ENCODE data around the gene GGA1.
A peak's percentile ranks its signal among the peaks of the same experiment; 100 is the strongest.
"Not testable (repeated sequence)": the region's sequence is repeated elsewhere in the genome, so short reads cannot be mapped to it uniquely, and the experiment has no call there.

GGA1 gene

DNA sequence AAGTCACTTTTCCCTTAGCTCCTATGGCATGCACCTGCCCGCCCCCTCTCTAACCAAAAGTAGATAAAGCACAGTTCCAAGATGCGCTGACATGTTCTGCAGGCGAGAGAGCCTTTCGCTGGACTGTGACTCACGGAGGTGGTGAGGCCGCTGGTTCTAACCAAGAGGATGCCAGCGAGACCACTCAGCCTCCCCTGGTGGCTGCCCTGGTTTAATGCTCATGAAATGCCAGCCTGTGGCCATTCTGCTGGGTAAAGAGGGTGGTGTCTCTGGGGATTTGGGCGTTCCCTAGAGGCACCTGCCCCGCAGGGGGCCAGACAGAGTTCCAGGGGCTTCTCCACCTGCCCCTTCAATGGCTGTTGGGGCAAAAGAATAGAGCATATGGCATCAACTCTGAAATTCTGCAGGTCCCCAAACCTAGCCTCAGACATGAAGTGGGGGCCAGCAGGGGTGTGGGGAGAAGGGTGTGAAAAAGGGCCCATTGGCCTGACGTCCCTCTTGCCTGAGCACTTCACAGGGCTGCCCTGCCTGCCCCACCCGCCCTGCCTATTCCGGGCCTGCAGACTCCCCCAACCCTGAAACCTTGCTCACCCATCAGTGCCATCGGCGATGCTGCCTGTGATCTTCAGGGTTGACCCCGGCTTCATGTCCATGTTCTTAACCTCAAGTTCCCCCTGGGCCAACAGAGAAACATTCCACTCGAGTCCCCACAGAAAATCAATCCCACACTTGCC is 37.2 kb upstream of the GGA1 start:
- no peak for DNase-seq

DNA sequence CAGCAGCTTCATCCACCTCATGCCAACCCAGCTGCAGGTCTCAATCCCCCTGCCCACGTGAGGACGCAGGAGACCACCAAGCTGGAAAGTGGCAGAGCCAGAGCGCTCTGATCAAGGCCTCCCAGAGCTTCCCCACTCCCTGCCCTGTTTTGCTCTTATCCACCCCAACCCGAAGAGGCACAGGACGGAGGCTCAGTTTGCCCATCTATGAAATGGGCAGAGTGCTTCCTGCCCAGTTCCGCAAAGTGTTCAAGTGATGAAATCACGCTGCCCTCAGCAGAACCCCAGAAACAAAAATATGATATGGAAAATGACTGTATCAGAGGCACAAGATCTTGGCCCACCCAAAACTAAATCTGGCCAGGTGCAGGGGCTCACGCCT is 36.7 kb upstream of the GGA1 start:
- DNase-seq = no peak

DNA sequence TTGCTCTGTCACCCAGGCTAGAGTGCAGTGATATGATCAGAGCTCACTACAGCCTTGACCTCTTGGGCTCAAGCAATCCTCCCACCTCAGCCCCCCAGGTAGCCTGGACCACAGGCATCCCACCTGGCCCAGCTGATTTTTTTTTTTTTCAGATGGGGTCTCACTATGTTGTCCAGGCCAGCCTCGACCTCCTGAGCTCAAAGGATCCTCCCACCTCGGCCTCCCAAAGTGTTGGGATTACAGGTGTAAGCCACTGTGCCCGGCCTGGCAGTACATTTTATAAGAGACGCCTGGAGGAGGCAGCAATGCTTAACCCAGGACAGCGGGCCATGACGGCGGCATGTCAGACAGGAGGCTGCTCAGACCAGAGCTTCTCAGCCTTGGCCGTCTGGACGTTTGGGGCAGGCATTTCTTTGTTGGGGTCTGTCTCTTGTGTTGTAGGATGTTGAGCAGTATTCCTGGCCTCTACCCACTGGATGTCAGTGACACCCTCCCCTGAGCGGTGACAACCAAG is 33.1 kb upstream of the GGA1 start:
- no peak for DNase-seq

DNA sequence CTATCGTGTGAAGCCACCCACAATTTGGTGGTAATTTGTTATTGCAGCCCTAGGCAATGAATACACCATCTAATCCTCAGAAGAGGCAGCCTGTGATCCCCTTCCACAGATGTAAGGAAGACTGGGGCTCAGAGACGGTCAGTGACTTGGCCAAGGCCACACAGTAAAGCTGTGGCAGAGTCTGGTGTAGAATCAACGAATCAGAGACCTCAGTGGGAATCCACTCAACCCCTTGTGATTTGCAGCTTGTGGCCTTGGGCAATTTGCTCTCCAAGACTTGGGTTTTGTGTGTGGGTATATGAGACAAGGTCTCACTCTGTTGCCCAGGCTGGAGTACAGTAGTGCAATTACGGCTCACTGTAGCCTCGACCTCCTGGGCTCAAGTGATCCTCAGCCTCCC is 30.6 kb upstream of the GGA1 start:
- no peak for DNase-seq

DNA sequence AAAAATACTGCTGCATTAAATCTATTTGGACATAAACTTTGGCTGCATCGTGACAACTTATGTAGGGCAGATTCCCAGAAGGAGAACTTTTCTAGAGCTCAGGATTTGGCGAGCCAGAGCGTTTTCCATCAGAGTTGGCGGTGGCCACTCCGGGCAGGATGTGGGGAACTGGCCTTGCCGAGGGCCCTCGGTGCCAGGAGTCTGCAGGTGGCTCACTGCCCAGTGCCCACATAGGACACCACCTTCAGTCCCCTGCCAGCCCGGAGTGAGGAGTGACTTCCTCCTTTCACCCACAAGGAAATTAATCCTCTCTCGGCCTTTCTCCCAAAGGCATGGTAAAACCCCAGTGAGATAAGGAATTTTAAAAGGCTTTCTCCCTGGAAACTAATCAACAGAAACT is 27.1 kb upstream of the GGA1 start:
- no peak for DNase-seq

DNA sequence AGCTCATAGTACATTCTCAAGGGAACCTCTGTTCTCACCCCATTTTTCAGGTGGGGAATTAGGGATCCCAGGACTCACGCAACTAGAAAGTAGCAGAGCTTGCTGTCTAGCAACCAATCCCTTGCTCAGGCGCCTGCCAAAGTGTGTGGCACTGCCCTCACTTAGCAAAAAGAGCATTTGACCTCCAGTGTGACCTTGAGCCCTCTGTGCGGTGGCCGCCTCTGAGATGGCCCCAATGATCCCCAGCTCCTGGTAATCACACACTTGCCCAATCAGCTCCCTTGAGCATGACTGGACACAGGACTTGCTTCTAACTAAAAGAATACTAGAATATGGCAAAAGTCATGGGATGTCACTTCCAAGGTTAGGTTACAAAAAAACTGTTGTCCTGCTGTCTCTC is 26.1 kb upstream of the GGA1 start:
- no peak for DNase-seq

DNA sequence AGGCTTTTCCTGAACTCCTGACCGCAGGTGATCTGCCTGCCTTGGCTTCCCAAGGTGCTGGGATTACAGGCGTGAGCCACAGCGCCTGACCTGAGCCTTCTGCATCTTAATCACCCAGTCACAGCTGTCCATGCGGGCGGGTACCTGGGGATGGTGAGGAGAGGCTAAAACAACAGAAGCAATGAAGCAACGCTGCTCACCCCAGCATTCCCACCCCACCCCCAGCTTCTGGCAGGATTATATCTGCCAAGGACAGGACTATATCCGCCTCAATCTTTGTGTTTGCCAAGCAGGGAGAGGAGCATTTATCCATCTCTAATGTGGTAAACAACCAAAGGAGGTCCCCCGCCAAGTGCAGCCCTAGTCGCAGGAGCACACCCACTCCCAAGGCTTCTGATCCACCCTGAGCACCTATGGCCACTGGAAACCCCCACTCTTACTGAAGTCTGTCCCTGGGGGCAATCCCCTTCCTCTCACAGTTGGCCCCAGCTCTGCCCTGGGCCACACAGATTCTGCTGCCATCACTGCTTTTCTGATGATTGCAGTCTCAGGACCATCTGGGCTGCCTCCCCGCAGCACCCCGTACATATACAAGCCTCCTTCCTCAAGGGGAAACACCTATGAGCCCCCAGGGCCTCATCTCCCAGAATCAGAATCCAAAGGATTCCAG is 20.0 kb upstream of the GGA1 start:
- no peak for DNase-seq

DNA sequence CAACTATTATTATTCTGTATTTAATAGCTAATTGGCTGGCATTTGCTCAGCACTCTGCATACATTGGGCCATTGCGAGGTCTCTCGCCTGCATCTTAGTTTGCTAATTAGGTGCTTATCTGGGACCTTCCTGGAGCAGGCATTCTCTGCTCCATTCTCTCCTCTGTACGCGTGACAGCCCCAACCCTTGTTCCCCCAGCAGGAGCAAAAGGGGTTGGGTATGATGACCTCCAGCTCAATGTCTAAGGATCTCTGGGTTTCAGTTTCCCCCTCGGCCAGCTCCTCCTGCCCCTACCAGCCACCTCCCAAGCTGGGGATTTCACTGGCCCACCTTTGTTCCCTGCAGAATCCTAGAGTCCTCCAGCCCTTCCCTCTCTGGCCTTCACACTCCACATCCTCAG is 19.0 kb upstream of the GGA1 start:
- DNase-seq = no peak

DNA sequence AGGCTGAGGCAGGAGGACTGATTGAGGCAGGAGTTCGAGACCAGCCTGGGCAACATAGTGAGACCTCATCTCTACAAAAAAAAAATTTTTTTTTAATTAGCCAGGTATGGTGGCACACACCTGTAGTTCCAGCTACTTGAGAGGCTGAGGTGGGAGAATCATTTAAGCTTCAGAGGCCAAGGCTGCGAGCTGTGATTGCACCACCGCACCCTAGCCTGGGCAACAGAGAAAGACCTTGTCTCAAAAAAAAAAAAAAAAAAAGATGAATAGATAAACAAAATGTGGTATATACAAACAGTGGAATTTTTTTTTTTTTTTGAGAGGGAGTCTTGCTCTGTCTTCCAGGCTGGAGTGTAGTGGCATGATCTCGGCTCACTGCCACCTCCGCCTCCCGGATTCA is 17.6 kb upstream of the GGA1 start:
- DNase-seq = not testable (repeated sequence)

DNA sequence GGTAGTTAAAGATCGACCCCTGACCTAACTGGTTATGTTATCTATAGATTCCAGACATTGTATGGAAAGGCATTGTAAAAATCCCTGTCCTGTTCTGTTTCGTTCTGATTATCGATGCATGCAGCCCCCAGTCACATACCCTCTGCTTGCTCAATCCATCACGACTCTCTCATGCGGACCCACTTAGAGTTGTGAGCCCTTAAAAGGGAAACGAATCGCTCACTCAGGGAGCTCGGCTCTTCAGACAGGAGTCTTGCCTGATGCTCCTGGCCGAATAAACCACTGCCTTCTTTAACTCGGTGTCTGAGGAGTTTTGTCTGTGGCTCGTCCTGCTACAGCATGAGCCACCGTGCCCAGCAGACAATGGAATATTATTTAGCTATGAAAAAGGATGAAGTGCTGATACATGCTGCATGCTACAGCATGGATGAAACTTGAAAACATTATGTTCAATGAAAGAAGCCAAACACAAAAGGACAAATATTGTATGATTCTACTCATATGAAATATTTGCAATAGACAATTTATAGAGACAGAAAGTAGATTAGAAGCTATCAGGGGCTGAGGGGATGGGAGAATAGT is 16.7 kb upstream of the GGA1 start:
- no peak for DNase-seq

DNA sequence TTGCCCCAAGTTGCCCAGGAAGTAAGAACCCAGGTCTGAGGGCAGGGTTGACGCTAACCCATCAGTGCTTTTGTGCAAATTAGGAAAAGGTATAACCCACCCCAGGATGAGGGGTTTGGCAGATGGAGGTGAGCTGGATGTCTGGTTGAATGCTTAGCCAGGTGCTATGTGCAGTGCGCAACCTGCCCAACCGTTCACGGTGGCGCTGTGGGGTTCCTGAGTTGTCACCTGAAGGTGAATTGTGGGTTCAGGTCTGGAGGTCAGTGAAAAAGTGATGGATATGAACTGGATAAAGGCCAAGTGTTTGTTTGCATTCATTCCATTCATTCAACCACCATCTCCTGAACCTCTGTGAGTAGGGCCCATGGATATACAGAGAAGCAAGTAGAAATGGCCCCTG is 14.4 kb upstream of the GGA1 start:
- DNase-seq = no peak

DNA sequence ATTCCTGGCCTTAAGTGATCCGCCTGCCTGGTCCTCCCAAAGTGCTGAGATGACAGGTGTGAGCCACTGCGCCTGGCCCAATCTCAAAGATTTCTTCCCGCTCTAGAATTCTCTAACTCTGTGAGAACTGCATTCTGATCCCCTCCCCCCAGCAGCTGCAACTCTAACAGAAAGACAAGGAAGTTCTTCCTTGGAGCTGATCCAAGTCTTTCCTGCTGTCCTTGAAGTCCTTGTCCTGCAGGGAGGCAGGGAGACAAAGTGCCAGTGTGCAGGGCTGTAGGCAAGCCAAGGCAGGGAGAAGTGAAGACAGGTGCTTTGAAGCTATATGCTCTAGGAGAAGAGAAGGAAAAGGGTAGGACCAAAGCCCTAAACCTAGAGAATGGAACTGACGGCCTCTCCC is 9.5 kb upstream of the GGA1 start:
- no peak for DNase-seq

DNA sequence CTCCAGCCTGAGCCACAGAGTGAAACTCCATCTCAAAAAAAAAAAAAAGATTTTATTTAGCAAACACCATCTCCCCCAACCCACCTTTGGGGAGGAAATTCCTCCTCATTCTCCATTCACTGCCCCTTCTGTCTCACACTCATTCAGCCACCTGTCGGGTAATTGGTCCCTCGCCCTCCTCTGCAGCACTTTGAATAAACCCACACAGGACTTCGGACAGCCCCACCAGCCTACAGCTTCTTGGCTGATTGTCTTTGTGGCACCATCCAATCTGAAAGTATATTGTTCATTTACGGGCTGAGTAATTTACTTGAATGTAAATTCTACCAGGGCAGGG is 7.5 kb upstream of the GGA1 start:
- DNase-seq = no peak

DNA sequence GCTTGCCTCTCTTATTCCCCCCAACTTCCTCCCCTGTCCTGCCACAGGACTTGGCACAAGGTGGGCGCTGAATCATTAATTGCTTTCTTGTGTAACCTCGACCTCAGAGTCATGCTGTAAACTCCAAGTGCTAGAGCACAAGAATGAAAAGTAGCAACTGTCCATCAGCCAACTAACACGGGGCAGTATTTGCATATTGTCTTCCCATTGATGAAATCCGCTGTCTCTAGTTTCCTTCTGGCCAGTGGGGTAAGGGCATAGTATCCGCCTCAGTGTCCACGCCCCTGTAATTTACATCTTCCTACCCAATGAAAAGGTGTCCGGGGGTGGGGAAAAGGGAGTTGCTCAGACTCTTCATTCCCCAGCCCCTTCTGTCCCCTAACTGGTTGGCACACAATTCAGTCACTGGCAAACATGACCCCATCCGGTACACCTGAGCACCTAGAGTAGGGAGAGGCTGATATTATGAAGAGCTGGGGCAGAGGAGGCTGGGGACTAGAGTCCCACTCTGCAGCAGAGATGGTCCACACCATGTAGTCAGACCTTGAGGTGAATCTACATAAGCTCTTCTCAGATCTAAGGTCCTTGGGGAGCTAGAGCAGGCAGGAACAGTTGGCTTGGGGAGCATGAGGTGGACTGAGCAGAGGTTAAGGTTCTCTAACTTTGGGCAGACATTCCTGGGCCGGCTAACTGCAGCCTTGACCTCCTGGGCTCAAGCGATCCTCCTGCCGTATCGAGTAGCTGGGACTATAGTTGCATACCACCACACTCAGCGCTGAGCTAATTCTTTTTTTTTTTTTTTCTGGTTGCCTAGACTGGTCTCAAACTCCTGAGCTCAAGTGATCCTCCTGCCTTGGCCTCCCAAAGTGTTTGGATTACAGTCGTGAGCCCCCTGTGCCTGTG is 6.8 kb upstream of the GGA1 start:
- no peak for DNase-seq

DNA sequence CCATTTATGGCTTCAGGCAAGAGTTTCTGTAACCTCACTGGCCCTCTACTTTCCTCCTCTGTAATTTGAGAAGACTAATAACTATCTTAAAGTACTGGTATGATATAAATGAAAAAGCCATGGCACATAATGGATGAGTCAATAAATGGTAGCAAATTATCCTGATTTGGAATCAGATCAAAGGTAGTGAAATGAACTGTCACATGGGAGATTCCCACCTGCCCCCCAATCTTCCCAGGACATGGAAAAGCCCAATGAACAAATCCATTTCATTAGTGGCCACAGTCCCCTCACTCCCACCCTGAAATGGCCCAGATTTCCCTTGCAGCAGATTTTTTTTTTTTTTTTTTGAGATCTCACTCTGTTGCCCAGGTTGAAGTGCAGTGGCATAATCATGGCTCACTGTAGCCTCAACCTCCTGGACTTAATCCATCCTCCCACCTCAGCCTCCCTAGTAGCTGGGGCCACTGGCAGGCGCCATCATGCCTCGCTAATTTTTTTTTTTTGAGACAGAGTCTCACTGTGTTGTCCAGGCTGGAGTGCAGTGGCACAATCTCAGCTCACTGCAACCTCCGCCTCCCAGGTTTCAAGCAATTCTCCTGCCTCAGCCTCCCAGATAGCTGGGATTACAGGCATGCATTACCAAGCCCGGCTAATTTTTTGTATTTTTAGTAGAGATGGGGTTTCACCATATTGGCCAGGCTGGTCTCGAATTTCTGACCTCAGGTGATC is 5.9 kb upstream of the GGA1 start:
- not testable (repeated sequence) for DNase-seq

DNA sequence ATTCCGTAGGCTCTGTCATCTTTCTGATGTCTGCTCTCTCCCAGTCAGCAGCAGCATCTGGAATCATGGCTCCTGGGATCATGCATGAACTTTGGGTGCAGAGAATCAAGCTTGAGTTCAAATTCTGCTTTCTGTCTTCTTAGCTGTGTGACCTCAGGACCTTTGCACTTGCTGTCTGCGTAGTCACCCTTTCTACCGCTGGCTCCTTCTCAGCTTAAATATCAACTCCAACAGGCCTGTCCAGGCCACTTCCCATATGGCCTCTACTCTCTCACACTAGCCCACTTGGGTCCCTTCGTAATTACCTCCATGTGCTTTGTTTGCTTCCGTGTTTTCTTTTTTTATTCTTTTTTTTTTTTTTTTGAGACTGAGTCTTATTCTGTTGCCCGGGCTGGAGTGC is 4.6 kb upstream of the GGA1 start:
- DNase-seq = no peak

DNA sequence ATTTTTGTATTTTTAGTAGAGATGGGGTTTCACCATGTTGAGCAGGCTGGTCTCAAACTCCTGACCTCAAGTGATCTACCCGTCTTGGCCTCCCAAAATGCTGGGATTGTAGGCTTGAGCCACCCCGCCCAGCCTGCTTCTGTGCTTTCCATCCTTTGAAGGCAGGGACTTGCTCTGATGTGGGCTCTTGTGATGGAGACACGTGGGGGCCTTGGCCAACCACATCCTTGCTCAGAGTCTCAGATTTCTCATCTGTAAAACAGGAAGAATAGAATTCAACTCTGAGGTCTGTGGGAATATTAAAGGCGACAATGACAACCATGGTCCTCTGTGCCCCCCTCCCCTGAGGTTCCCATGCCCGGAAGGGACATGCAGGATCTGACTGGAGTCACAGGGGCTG is 3.8 kb upstream of the GGA1 start:
- peak; percentile 49 to 78 (median 66) for DNase-seq

DNA sequence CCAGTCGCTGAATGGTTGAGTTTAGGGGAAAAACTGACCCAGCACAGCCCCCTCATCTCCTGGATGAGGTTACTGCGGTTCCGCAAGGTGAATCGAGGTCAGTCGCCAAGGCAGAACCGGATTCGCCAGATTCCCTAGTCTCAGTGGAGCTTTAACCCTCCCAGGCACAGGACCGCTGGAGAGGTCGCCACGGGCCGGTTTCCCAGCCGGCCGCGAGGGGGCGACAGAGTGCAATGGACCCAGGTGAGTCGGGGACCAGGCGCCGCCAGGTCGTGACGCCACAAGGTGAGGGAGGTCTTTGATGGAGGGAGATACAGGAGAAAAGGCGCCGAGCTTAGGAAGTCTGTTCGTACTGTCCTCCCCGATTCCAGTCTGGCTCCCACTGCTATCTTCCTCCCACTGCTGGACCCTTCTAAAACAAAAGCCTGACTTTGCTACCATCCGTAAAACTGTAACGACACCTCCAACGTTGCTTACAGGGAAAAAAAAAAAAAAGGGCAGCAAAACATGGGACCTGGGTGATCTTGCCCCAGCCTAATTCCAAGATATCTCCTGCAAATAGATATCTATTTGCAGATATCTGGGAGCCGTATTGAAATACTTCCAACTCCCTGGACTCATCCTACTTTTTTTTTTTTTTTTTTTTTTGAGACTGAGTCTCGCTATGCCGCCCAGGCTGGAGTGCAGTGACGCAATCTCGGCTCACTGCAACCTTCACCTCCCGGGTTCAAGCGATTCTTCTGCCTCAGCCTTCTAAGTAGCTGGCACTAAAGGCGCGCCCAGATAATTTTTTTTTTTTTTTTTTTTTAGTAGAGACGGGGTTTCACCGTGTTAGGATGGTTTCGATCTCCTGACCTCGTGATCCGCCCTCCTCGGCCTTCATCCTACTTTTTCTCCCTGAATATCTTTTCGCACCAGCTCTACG is 1.4 kb upstream of the GGA1 start:
- DNase-seq = peak; percentile 75 to 92 (median 86)

DNA sequence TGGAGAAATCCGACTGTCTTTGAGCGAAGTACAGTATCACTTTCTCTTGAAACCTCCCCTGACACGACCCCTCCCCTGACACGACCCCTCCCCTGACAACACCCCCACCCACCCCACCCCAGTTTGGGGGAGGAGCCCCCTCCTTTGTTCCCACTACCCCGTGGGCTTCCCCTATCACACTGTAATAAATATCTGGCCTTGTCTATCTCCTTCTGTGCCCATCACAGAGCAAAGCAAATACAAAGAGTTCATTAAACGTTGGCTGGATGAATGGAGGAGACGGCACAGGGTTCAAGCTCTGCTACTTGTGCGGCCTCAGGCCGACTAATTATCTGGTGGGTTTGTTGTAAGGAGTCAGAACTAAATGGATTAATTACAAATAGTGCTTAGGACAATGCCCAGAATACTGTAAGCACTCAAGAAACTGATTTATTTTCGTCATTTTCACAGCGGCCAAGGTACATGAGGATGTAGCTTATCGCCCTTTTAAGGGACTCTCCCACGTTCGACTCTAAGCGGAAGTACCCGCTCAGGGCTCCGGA is 628 bp upstream of the GGA1 start:
- DNase-seq = peak in 2 of 6 experiments; percentile 28 to 35

DNA sequence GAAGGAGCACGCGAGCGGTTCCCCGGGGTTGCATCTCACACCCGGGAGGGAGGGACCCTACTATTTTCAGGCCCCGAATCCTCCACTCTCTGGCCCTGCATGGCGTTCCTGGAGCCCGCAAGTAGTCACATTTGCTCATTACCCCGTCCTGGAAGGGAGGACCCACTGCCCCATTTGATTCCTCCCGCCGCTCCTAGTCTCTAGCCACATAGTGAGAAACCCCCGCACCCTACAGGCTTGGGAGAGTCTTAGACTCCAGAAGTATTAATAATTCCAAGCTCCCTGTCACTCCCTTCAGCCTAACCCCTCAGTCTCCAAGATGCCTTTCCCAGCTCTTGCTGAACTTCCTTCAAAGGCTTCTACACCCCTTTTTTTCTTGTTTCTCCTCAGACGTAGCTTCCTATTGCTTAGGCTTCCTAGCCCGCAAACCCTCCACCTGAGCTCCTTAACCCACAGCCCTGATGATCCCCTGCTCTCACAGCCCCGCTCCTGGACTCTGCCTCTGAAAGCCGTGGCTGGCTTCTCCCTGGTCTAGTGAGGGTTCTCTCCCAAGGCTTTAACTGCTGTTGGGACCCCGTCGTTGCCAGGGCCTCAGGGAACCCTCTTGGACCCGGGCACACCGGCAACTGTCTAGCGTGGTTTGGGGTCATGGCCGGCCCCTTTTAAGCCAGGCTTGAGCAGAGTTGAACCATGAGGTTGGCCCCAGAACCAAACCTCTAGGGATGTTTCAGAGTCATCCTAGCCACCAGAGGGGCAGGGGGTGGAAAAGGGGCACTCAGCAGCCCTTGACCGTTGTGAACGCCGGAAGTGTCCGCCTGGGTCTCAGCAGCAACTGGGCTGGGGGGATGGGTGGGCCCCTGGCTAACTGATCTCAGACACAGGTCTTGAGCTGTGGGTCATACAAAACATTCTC is 862 bp downstream of the GGA1 start:
- DNase-seq = peak in 1 of 6 experiments; percentile 26
